GM18499 (cell line): Measurements from ENCODE around the gene TMOD1.
"Not testable (repeated sequence)": the region's sequence is repeated elsewhere in the genome, so short reads cannot be mapped to it uniquely, and the experiment has no call there.

Experiments used
- ATAC-seq: cut with Tn5 transposase; IDR thresholded peaks from one replicate; pipeline ENCODE4 v1.9.1; 2021; ENCODE audit warnings: moderate number of reproducible peaks; ENCODE audit not compliant: insufficient read depth, unreplicated experiment

The TMOD1 gene

DNA sequence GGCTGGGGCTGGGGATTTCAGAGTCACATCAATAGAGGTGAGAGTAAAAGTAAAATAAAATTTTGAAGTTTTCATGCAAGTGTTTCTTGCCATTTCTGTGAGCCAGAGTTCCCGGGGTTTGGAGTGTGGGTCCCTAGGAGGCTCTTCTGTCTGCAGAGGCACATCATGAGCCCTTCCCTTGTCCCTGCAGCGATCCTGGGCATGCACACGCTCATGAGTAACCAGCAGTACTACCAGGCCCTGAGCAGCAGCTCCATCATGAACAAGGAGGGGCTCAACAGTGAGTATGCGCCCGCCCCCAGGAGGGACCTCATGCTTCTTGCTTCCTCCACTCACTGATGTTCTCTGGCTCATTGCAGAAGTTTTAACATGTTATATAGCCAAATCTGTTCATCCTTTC is 61.1 kb downstream of the TMOD1 start:
- no peak for ATAC-seq

GRCh38 chr9:97563458-97564135 is 62.1 kb downstream of the TMOD1 start:
- ATAC-seq, result no peak

GRCh38 chr9:97564291-97565175 is 63.1 kb downstream of the TMOD1 start:
- ATAC-seq, result no peak

DNA sequence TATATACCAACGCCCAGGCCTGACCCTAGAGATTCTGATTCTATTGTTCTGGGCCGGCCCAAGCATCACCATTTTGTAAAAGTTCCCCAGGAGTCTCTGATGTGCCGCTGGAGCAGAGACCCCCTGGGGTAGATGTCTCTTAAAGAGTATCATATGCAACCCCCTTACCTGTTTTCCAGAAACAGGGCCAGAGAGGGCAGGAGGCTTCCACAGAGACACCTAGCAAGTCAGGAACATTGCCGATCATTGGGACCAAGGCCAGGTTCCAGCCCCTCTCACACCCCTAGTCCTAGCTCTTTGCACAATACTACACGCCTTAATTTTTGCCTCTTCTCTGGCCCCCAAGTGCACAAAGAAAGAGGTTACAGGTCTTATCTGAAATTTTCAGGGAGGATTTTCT is 63.8 kb downstream of the TMOD1 start:
- ATAC-seq, result no peak

- ATAC-seq, result no peak
These were observed 65.9 kb downstream of the TMOD1 start for GRCh38 chr9:97567182-97567893.

- ATAC-seq, result no peak
These were observed 66.4 kb downstream of the TMOD1 start for GRCh38 chr9:97567894-97568202.

- no peak for ATAC-seq
These were observed 67.2 kb downstream of the TMOD1 start for GRCh38 chr9:97568461-97569275.

GRCh38 chr9:97570899-97571298 is 69.4 kb downstream of the TMOD1 start:
- no peak for ATAC-seq

DNA sequence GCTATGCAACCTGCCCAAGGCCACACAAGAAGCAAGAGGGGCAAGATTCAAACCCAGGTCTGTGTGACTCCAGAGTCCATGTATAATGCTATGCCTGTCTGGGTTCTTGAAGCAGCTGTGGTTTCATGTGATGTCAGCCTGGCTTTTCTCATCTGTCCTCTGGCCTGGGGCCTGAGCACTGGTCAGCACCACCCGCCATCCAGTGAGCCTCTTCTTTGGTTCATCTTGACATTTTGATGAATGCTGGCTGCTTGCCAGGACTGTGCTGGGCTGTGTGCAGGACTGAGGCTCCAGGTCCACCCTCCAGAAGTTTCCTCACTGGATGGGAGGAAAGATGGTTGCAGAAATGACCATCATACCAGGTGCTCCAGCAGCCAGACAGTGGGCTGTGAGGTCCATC is 70.2 kb downstream of the TMOD1 start:
- no peak for ATAC-seq

GRCh38 chr9:97572196-97572891 is 70.9 kb downstream of the TMOD1 start:
- no peak for ATAC-seq

DNA sequence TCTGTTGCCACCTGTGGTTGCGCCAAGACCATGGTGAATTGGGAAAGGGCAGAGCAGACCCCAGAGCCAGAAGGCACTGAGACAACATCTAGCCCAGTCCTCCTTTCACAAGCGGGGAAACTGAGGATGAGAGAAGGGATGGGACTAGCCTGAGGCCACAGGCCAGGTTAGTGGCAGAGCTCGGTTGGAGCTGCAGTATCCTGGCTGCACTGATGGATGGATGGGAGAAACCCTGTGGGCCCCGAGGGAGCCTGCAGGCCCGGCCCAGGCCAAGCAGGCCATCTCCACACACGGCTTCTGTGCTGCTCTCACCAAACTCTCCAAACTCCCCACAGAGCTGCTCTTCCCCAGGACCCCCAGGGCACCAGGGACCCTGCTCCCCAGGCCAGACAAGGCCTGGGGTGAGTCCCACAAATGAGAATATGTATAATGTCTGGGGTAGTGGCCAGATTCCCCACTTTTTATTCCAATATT is 71.5 kb downstream of the TMOD1 start:
- ATAC-seq, result no peak

DNA sequence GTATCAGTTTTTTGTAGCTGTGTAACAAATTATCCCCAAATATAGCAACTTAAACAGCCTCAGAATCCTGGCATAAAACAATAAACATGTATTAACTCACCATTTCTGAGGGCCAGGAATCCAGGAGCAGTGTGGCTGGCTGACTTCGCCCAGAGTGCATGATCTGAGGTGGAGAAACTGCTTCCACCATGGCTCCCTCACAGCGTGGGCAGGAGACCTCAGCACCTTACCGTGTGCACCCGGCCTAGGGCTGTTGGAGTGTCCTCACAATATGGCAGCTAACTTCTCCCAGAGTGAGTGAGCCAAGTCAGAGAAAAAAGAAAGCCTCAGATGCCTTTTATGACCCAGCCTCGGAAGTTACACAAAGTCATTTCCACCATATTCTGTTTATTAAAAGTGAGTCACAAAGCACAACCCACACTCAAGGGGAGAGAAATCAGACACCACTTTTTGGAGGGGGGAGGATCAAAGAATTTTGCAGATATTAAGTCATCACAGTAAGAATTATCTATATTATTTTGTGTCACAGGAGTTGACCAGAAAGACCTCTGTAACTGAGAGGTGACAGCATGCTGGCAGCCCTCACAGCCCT is 72.1 kb downstream of the TMOD1 start:
- ATAC-seq, result no peak

DNA sequence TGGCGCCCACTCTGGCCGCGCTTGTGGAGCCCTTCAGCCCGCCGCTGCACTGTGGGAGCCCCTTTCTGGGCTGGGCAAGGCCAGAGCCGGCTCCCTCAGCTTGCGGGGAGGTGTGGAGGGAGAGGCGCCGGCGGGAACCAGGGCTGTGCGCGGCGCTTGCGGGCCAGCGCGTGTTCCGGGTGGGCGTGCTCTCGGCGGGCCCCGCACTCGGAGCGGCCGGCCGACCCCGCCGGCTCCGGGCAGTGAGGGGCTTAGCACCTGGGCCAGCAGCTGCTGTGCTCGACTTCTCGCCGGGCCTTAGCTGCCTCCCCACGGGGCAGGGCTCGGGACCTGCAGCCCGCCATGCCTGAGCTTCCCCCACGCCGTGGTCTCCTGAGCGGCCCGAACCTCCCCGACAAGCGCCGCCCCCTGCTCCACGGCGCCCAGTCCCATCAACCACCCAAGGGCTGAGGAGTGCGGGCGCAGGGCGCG is 72.7 kb downstream of the TMOD1 start:
- not testable (repeated sequence) for ATAC-seq

- not testable (repeated sequence) for ATAC-seq
These were observed 73.6 kb downstream of the TMOD1 start for GRCh38 chr9:97574921-97575672.

GRCh38 chr9:97575673-97576200 is 74.3 kb downstream of the TMOD1 start:
- ATAC-seq, result no peak

DNA sequence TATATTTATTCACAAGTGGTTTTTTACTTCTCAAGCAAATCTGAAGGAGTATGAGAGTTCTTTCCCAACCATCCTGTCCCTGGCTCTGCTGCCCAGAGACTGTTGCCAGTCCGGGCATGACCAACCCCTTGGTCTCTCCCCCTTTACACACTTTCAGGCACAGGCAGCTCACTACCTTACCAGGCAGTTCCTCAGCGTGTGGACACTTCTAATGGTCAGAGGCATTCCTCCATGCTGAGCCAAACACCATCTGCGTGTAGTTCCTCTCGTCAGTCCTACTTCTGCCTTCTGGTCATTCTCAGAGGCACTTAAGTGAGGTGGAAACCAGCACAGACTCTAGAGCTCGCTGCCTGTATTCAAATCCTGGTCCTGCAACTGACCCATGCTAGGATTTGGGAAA is 75.6 kb downstream of the TMOD1 start:
- ATAC-seq, result no peak

- ATAC-seq, result no peak
These were observed 77.4 kb downstream of the TMOD1 start for GRCh38 chr9:97578846-97579245.

- no peak for ATAC-seq
These were observed 78.4 kb downstream of the TMOD1 start for GRCh38 chr9:97579914-97580313.
